Duodenal mucosa (tissue), 2 donors: ENCODE data around the gene RRP7A.
"Not testable (repeated sequence)": the region's sequence is repeated elsewhere in the genome, so short reads cannot be mapped to it uniquely, and the experiment has no call there.

ENCODE experiments used
- H3K27ac ChIP-seq: one replicate; pipeline ENCODE4 v1.7.0; 2013; ENCODE audit warnings: low read depth, low read length
- H3K27me3 ChIP-seq, 2 donors: one replicate each; pipeline ENCODE4 v1.7.0; 2013; ENCODE audit warnings: low read length in 2 of 2, control low read depth in 1 of 2; ENCODE audit not compliant: insufficient read depth in 2 of 2, control insufficient read depth in 1 of 2
- H3K36me3 ChIP-seq, 2 donors: one replicate each; pipeline ENCODE4 v1.7.0; 2013; ENCODE audit warnings: low read length in 2 of 2, control low read depth in 1 of 2; ENCODE audit not compliant: insufficient read depth in 2 of 2, control insufficient read depth in 1 of 2
- H3K4me1 ChIP-seq, 2 donors: one replicate each; pipeline ENCODE4 v1.7.0; 2013; ENCODE audit warnings: low read length in 2 of 2, control low read depth in 1 of 2; ENCODE audit not compliant: insufficient read depth in 2 of 2, control insufficient read depth in 1 of 2
- H3K4me3 ChIP-seq, 2 donors: one replicate each; pipeline ENCODE4 v1.7.0; 2013; ENCODE audit warnings: low read length in 2 of 2, low read depth in 1 of 2
- H3K9ac ChIP-seq, 2 donors: one replicate each; pipeline ENCODE4 v1.7.0; 2013; ENCODE audit warnings: low read length in 2 of 2, low read depth in 1 of 2
- H3K9me3 ChIP-seq, 2 donors: one replicate each; pipeline ENCODE4 v1.7.0; 2013; ENCODE audit warnings: low read length in 2 of 2, control low read depth in 1 of 2; ENCODE audit not compliant: control insufficient read depth in 1 of 2

The RRP7A gene

GRCh38 chr22:42536634-42537033 lies 17.0 kb upstream of the RRP7A start:
- H3K27me3 ChIP-seq, H3K36me3 ChIP-seq, H3K9me3 ChIP-seq, H3K27ac ChIP-seq, H3K4me1 ChIP-seq, H3K4me3 ChIP-seq, H3K9ac ChIP-seq: not testable (repeated sequence)

- Histone ChIP-seq H3K4me1 (peaks cover 0 to 7% of the 10 kb centered on the region in 2 donors), H3K27ac (no peak overlapping the region), H3K36me3 (no peaks in the 10 kb centered on the region), H3K4me3 (no peak overlapping the region), H3K9ac (no peak overlapping the region), H3K27me3 (no peaks in the 10 kb centered on the region), H3K9me3 (no peaks in the 10 kb centered on the region)
Measured at GRCh38 chr22:42536166-42536565, 16.6 kb upstream of the RRP7A start.

- H3K9ac ChIP-seq, H3K27me3 ChIP-seq, H3K27ac ChIP-seq, H3K4me1 ChIP-seq, H3K36me3 ChIP-seq, H3K4me3 ChIP-seq, H3K9me3 ChIP-seq: not testable (repeated sequence)
Measured at GRCh38 chr22:42535082-42535731, 15.6 kb upstream of the RRP7A start.

GRCh38 chr22:42533638-42533977 lies 14.0 kb upstream of the RRP7A start:
- no peaks in the 10 kb centered on the region for H3K36me3 ChIP-seq
- H3K9ac ChIP-seq = no peak overlapping the region
- H3K4me3 ChIP-seq = peak overlapping the region in 1 of 2 donors; percentile 62
- no peaks in the 10 kb centered on the region for H3K9me3 ChIP-seq
- no peak overlapping the region for H3K27ac ChIP-seq
- H3K27me3 ChIP-seq = no peaks in the 10 kb centered on the region
- H3K4me1 ChIP-seq = peaks cover 0 to 7% of the 10 kb centered on the region in 2 donors

- not testable (repeated sequence) for H3K4me3 ChIP-seq, H3K4me1 ChIP-seq, H3K27me3 ChIP-seq, H3K27ac ChIP-seq, H3K9ac ChIP-seq, H3K36me3 ChIP-seq, H3K9me3 ChIP-seq
Measured at GRCh38 chr22:42531401-42532084, 11.9 kb upstream of the RRP7A start.

- not testable (repeated sequence) for H3K27ac ChIP-seq, H3K4me1 ChIP-seq, H3K27me3 ChIP-seq, H3K9me3 ChIP-seq, H3K9ac ChIP-seq, H3K4me3 ChIP-seq, H3K36me3 ChIP-seq
Measured at GRCh38 chr22:42529435-42529834, 9.8 kb upstream of the RRP7A start.

GRCh38 chr22:42528591-42529307 lies 9.2 kb upstream of the RRP7A start:
- Histone ChIP-seq H3K4me3 (no peak overlapping the region), H3K27me3 (no peaks in the 10 kb centered on the region), H3K9me3 (no peaks in the 10 kb centered on the region), H3K4me1 (no peaks in the 10 kb centered on the region), H3K27ac (no peak overlapping the region), H3K36me3 (no peaks in the 10 kb centered on the region), H3K9ac (no peak overlapping the region)

GRCh38 chr22:42522546-42522945 lies 3.0 kb upstream of the RRP7A start:
- H3K9me3 ChIP-seq = no peaks in the 10 kb centered on the region
- H3K4me3 ChIP-seq = no peak overlapping the region
- no peak overlapping the region for H3K27ac ChIP-seq
- no peaks in the 10 kb centered on the region for H3K27me3 ChIP-seq
- no peaks in the 10 kb centered on the region for H3K36me3 ChIP-seq
- H3K4me1 ChIP-seq = peaks cover 4 to 11% of the 10 kb centered on the region in 2 donors
- no peak overlapping the region for H3K9ac ChIP-seq

- H3K9ac ChIP-seq = no peak overlapping the region
- peaks cover 0 to 8% of the 10 kb centered on the region in 2 donors for H3K36me3 ChIP-seq
- no peaks in the 10 kb centered on the region for H3K9me3 ChIP-seq
- no peaks in the 10 kb centered on the region for H3K27me3 ChIP-seq
- H3K27ac ChIP-seq = no peak overlapping the region
- H3K4me1 ChIP-seq = peaks cover 4 to 11% of the 10 kb centered on the region in 2 donors
- no peak overlapping the region for H3K4me3 ChIP-seq
Measured at GRCh38 chr22:42521228-42521546, 1.6 kb upstream of the RRP7A start.

GRCh38 chr22:42518638-42519524 lies 715 bp downstream of the RRP7A start:
- Histone ChIP-seq H3K4me3 (peak overlapping the region; percentile 62 to 86), H3K9ac (peak overlapping the region; percentile 65 to 84), H3K4me1 (peaks cover 4 to 11% of the 10 kb centered on the region in 2 donors), H3K27ac (peak overlapping the region; percentile 42), H3K36me3 (peaks cover 0 to 26% of the 10 kb centered on the region in 2 donors)
- not testable (repeated sequence) for H3K9me3 ChIP-seq, H3K27me3 ChIP-seq
